ENCODE measurements around the gene CPNE4.

- no peak for TF ChIP-seq FOXP2 (optimal IDR thresholded peaks at IDR 0.05; ENCODE audit: borderline replicate concordance, extremely low read depth, extremely low read length, insufficient read depth)
- no peak for TF ChIP-seq REST (IDR thresholded peaks at IDR 0.05; ENCODE audit: insufficient read depth in 1 of 2, low read depth in 2 of 2, low read length in 2 of 2)
- no peak for TF ChIP-seq POLR2AphosphoS5 (IDR thresholded peaks at IDR 0.05; ENCODE audit: low read depth, low read length)
Measured at GRCh38 chr3:132016061-132017041, 18.5 kb downstream of the CPNE4 start.
